Measurements from ENCODE around the gene STK39. TPM values are rescaled to one million over a fixed set of nuclear protein-coding genes. Genes with fewer than 3 reads are reported as not detected.
A peak's percentile ranks its signal among the peaks of the same experiment; 100 is the strongest.

STK39 gene
- total RNA-seq (2014; rRNA removed; shearing (Covaris generic)), result 10.5 and 14.6 TPM in 2 replicates
- polyA plus RNA-seq (2016; fragmentation: Nextera tagmentation; extraction: Ambion mirVana), result 2.5 and 3.2 TPM in 2 replicates

- H3K9me2 ChIP-seq (ENCODE audit: insufficient read depth), result no peaks in the 10 kb centered on the region
- H3K4me2 ChIP-seq (ENCODE audit: unreplicated experiment), result peak within 1 kb of the TSS; percentile 95
- in situ Hi-C loops (cut with MboI), result no loop called here
- no peaks in the 10 kb centered on the region for H3K36me3 ChIP-seq (ENCODE audit: low read depth)
- H4K20me1 ChIP-seq (ENCODE audit: insufficient read depth), result no peaks in the 10 kb centered on the region
- peaks cover 14% of the 10 kb centered on the region for H3K4me1 ChIP-seq (ENCODE audit: insufficient read depth)
- 1% methylated on average over 21 to 84 of the region's 91 CpGs for WGBS, 2 experiments (ENCODE audit: low coverage in 1 of 2, low lambda C conversion rate in 2 of 2, missing lambda C conversion rate in 2 of 2)
- peak within 1 kb of the TSS; percentile 87 for H3K4me3 ChIP-seq
- TF ChIP-seq EZH2 (IDR thresholded peaks at IDR 0.05; ENCODE audit: insufficient read depth, poor library complexity, severe bottlenecking), result no peak
- no peak for TF ChIP-seq EZH2phosphoT487 (IDR thresholded peaks at IDR 0.05; ENCODE audit: insufficient read depth, low read depth)
- peak within 1 kb of the TSS; percentile 80 for H3K9ac ChIP-seq
- DNase-seq, result peak; percentile 89
- H2AFZ ChIP-seq, result peak within 1 kb of the TSS; percentile 94
- H3K27me3 ChIP-seq (replicated peaks; ENCODE audit: insufficient read depth), result no peaks in the 10 kb centered on the region
- H3K79me2 ChIP-seq (ENCODE audit: insufficient read depth), result peaks cover 37% of the 10 kb centered on the region
- H3F3A ChIP-seq (ENCODE audit: insufficient read depth), result peaks cover 13% of the 10 kb centered on the region; the same call in 1 of the 2 replicates
- no peaks in the 10 kb centered on the region for H3K9me3 ChIP-seq (ENCODE audit: low read depth)
- H3K27ac ChIP-seq, result peak within 1 kb of the TSS; percentile 57
Observed at GRCh38 chr2:168247341-168248261, at the start of gene STK39. STK39 (minus strand) TSS chr2:168247595; CDS start chr2:168247435, 160 bp downstream.

- no peak overlapping the region for H3K9ac ChIP-seq
- H3K4me2 ChIP-seq (ENCODE audit: unreplicated experiment), result no peak overlapping the region
- no peaks in the 10 kb centered on the region for H3K4me1 ChIP-seq (ENCODE audit: insufficient read depth)
- no peaks in the 10 kb centered on the region for H3F3A ChIP-seq (ENCODE audit: insufficient read depth)
- DNase-seq, result no peak
- no peaks in the 10 kb centered on the region for H3K36me3 ChIP-seq (ENCODE audit: low read depth)
- in situ Hi-C loops (cut with MboI), result no loop called here
- no peak overlapping the region for H2AFZ ChIP-seq
- no peak overlapping the region for H3K4me3 ChIP-seq
- H3K27ac ChIP-seq, result no peak overlapping the region
- H3K9me2 ChIP-seq (ENCODE audit: insufficient read depth), result no peaks in the 10 kb centered on the region
- no peaks in the 10 kb centered on the region for H3K79me2 ChIP-seq (ENCODE audit: insufficient read depth)
- TF ChIP-seq EZH2phosphoT487 (IDR thresholded peaks at IDR 0.05; ENCODE audit: insufficient read depth, low read depth) (no peak), EZH2 (IDR thresholded peaks at IDR 0.05; ENCODE audit: insufficient read depth, poor library complexity, severe bottlenecking) (no peak)
- no peaks in the 10 kb centered on the region for H4K20me1 ChIP-seq (ENCODE audit: insufficient read depth)
- H3K27me3 ChIP-seq (replicated peaks; ENCODE audit: insufficient read depth), result no peaks in the 10 kb centered on the region
- no peaks in the 10 kb centered on the region for H3K9me3 ChIP-seq (ENCODE audit: low read depth)
Observed at GRCh38 chr2:168295051-168295450, 47.7 kb upstream of the STK39 start.

GRCh38 chr2:168294409-168294808 is 47.0 kb upstream of the STK39 start:
- TF ChIP-seq EZH2phosphoT487 (IDR thresholded peaks at IDR 0.05; ENCODE audit: insufficient read depth, low read depth) (no peak), EZH2 (IDR thresholded peaks at IDR 0.05; ENCODE audit: insufficient read depth, poor library complexity, severe bottlenecking) (no peak)

GRCh38 chr2:168293766-168294165 is 46.4 kb upstream of the STK39 start:
- H3K4me2 ChIP-seq (ENCODE audit: unreplicated experiment), result no peak overlapping the region
- H3K9ac ChIP-seq, result no peak overlapping the region
- no peaks in the 10 kb centered on the region for H3K79me2 ChIP-seq (ENCODE audit: insufficient read depth)
- H4K20me1 ChIP-seq (ENCODE audit: insufficient read depth), result no peaks in the 10 kb centered on the region
- DNase-seq, result no peak
- H3K4me1 ChIP-seq (ENCODE audit: insufficient read depth), result no peaks in the 10 kb centered on the region
- H3K9me2 ChIP-seq (ENCODE audit: insufficient read depth), result no peaks in the 10 kb centered on the region
- H2AFZ ChIP-seq, result no peak overlapping the region
- no peaks in the 10 kb centered on the region for H3F3A ChIP-seq (ENCODE audit: insufficient read depth)
- no peaks in the 10 kb centered on the region for H3K27me3 ChIP-seq (replicated peaks; ENCODE audit: insufficient read depth)
- in situ Hi-C loops (cut with MboI), result no loop called here
- no peaks in the 10 kb centered on the region for H3K9me3 ChIP-seq (ENCODE audit: low read depth)
- WGBS, 2 experiments (ENCODE audit: low coverage in 1 of 2, low lambda C conversion rate in 2 of 2, missing lambda C conversion rate in 2 of 2), result 78 to 85% methylated on average over 4 of the region's 4 CpGs
- no peak for TF ChIP-seq EZH2phosphoT487 (IDR thresholded peaks at IDR 0.05; ENCODE audit: insufficient read depth, low read depth)
- no peak for TF ChIP-seq EZH2 (IDR thresholded peaks at IDR 0.05; ENCODE audit: insufficient read depth, poor library complexity, severe bottlenecking)
- no peak overlapping the region for H3K4me3 ChIP-seq
- H3K36me3 ChIP-seq (ENCODE audit: low read depth), result no peaks in the 10 kb centered on the region
- no peak overlapping the region for H3K27ac ChIP-seq

More at GRCh38 chr2:168294409-168294808, 47.0 kb upstream of the STK39 start:
- Histone ChIP-seq H3K27me3 (replicated peaks; ENCODE audit: insufficient read depth) (no peaks in the 10 kb centered on the region), H4K20me1 (ENCODE audit: insufficient read depth) (no peaks in the 10 kb centered on the region), H2AFZ (no peak overlapping the region), H3K9me3 (ENCODE audit: low read depth) (no peaks in the 10 kb centered on the region), H3K27ac (no peak overlapping the region), H3K36me3 (ENCODE audit: low read depth) (no peaks in the 10 kb centered on the region), H3F3A (ENCODE audit: insufficient read depth) (no peaks in the 10 kb centered on the region), H3K79me2 (ENCODE audit: insufficient read depth) (no peaks in the 10 kb centered on the region), H3K9me2 (ENCODE audit: insufficient read depth) (no peaks in the 10 kb centered on the region), H3K4me2 (ENCODE audit: unreplicated experiment) (no peak overlapping the region), H3K9ac (no peak overlapping the region), H3K4me3 (no peak overlapping the region), H3K4me1 (ENCODE audit: insufficient read depth) (no peaks in the 10 kb centered on the region)
- WGBS, 2 experiments (ENCODE audit: low coverage in 1 of 2, low lambda C conversion rate in 2 of 2, missing lambda C conversion rate in 2 of 2), result 53 to 57% methylated on average over 2 of the region's 2 CpGs
- DNase-seq, result no peak
- in situ Hi-C loops (cut with MboI), result no loop called here

Data from GM23248 (cell line).